Colonic mucosa (tissue), 4 donors: Measurements from ENCODE around the gene OR52D1. TPM values are rescaled to one million over a fixed set of nuclear protein-coding genes. Genes with fewer than 3 reads are reported as not detected.

Source experiments
- DNase-seq: peaks from one replicate; pipeline ENCODE4 v3.0.0-alpha.2; 2020
- H3K27ac ChIP-seq: fragments of 200-600 bp; one replicate; pipeline ENCODE4 v1.8.0; 2021
- H3K27me3 ChIP-seq: fragments of 200-600 bp; one replicate; pipeline ENCODE4 v1.8.0; 2021
- H3K36me3 ChIP-seq: fragments of 200-600 bp; one replicate; pipeline ENCODE4 v1.8.0; 2021
- H3K4me1 ChIP-seq: fragments of 200-600 bp; one replicate; pipeline ENCODE4 v1.8.0; 2021; ENCODE audit warnings: mild to moderate bottlenecking
- H3K4me3 ChIP-seq: fragments of 200-600 bp; one replicate; pipeline ENCODE4 v1.8.0; 2021
- H3K9ac ChIP-seq, 2 donors: one replicate each; pipeline ENCODE4 v1.7.0; 2013; ENCODE audit warnings: control low read depth in 2 of 2, low read depth in 2 of 2, low read length in 2 of 2
- H3K9me3 ChIP-seq: fragments of 200-600 bp; one replicate; pipeline ENCODE4 v1.8.0; 2021
- intact Hi-C: fragments of 100-400 bp; cut with DNase I; formaldehyde crosslinking; loops from one replicate; pipeline ENCODE4 v1.14.1; 2022
- total RNA-seq, 2 donors: library from RNA; stranded (reverse); fragmentation: NEBNext Ultra II Directional in 1 of 2; extraction: Animal tissue kit (Norgen Biotek cat#: 25700) in 1 of 2; gene quantifications; one replicate each; pipeline ENCODE4 v1.2.1, GENCODE V29; 2021
- TF ChIP-seq, protein P1 (sequence below): fragments of 200-600 bp; IDR thresholded peaks from one replicate; pipeline ENCODE4 v1.8.0; 2022; ENCODE audit warnings: antibody characterized with exemption, mild to moderate bottlenecking
- donor health status: healthy.
- donor health status: DM: no; HTN: no; CAD: no.
- donor health status: DM: no; HTN: no; CAD: no.

The OR52D1 gene
- total RNA-seq, 2 donors from 2014 or later = not detected

DNA sequence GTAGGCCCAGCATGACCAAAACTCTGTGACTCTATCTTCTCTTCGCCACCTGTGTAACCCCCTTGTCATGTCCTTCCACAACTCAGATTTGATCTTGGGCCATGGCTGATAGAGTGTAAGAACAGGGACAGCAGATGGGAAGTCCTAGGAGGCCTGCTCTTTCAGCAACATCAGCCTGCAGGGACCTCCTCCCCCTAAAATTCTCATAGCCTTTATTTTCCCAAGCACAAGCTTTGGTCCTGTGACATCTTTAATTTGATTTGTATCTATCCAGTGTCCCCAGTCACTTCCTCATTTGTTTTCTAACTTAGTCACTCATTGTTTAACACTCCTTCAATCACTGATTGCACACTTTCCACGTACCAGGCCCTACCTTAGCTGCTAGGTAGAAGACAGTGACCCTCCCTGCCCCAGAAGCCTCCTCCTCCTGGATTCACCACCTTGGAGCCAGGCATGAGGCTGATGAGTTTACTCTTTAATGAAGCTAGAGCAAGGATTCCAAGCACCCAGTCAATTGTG lies 16.0 kb downstream of the OR52D1 start:
- Histone ChIP-seq H3K27me3 (no peaks in the 10 kb centered on the region), H3K4me1 (no peaks in the 10 kb centered on the region), H3K4me3 (no peak overlapping the region), H3K9me3 (no peaks in the 10 kb centered on the region), H3K36me3 (no peaks in the 10 kb centered on the region), H3K27ac (no peak overlapping the region), H3K9ac (no peak overlapping the region)
- intact Hi-C loops = no loop called here
- TF ChIP-seq, protein P1, sequence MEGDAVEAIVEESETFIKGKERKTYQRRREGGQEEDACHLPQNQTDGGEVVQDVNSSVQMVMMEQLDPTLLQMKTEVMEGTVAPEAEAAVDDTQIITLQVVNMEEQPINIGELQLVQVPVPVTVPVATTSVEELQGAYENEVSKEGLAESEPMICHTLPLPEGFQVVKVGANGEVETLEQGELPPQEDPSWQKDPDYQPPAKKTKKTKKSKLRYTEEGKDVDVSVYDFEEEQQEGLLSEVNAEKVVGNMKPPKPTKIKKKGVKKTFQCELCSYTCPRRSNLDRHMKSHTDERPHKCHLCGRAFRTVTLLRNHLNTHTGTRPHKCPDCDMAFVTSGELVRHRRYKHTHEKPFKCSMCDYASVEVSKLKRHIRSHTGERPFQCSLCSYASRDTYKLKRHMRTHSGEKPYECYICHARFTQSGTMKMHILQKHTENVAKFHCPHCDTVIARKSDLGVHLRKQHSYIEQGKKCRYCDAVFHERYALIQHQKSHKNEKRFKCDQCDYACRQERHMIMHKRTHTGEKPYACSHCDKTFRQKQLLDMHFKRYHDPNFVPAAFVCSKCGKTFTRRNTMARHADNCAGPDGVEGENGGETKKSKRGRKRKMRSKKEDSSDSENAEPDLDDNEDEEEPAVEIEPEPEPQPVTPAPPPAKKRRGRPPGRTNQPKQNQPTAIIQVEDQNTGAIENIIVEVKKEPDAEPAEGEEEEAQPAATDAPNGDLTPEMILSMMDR = no peak
- DNase-seq = no peak

DNA sequence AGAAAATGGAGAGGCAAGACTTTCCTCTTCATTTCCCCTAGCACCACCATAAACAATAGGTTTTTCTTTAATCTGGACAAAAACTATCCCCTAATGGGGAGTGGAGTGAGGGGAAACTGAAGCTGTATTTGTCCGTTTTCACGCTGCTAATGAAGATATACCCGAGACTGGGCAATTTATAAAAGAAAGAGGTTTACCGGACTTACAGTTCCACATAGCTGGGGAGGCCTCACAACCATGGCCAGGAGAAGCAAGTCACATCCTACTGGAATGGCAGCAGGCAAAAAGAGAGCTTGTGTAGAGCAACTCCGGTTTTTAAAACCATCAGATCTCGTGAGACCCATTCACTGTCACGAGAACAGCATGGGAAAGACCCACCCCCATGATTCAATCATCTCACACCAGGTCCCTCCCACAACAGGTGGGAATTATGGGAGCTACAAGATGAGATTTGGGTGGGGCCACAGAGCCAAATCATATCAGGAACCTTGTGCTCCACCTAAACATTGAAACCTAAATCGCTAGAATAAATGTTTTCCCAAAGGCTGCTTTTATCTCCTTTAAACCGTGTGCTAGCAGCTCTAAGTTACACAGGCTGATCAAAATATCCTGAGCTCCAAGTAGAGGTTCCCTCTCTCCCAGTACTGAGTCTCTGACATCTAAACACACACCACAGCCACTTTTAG lies 17.0 kb downstream of the OR52D1 start:
- H3K27me3 ChIP-seq = no peaks in the 10 kb centered on the region
- intact Hi-C loops = no loop called here
- no peaks in the 10 kb centered on the region for H3K4me1 ChIP-seq
- no peaks in the 10 kb centered on the region for H3K9me3 ChIP-seq
- H3K4me3 ChIP-seq = no peak overlapping the region
- no peak for DNase-seq
- TF ChIP-seq, protein P1 = no peak
- no peaks in the 10 kb centered on the region for H3K36me3 ChIP-seq
- H3K9ac ChIP-seq = no peak overlapping the region
- H3K27ac ChIP-seq = no peak overlapping the region

DNA sequence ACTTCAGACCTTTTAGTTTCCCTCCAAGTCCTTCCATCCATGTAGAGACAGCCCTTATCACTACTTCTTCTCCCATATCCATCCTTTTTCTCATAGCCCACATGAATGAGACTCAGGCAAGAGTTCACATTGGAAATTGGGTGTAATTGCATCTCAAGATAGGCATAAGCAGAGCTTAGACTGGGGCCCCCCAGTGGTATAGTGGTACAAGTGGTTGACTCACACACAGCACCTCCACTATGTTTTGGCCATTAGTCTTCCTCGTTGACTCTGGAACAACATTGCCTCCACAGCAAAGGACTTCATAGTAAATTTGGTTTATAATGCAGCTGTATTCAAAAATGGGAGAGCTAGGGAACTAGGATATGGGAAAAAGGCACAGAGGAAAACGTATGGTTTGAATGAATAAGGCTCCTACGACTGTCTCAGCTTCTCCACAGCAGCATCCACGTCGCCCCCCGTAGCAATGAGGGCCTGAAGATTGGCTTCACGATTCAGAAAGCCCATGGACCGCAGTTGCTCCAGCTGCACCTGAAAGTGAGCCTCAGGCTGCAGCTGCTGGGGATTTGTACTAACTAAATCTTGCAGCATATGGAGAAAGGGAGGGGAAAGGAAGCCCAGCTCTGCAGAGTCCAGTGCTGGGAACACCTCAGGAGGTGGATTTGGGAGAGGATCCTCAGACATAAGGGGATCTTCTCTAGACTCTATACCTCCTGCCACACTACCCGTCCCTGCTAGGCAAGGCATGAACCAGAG lies 18.9 kb downstream of the OR52D1 start:
- H3K27ac ChIP-seq = no peak overlapping the region
- intact Hi-C loops = no loop called here

DNA sequence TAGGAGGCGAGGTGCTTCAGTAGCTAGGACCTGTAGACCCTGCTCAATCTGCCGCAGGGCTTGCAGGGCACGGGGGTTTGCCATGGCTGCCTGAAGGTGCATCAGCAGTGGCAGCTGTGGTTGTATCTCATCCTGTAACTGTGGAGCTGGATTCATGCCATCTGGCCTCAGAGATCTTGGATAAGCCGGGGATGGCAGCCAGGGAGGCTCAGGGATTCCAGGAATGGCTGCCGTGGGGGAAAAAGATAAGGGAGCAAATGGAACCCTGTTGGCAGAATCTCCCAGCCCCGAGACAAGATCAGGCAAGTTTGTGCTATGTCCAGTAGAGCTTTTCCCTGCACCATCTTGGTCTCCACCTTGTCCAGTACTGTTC lies 19.4 kb downstream of the OR52D1 start:
- TF ChIP-seq, protein P1 = no peak
- Histone ChIP-seq H3K27ac (no peak overlapping the region), H3K9me3 (no peaks in the 10 kb centered on the region), H3K4me1 (no peaks in the 10 kb centered on the region), H3K27me3 (no peaks in the 10 kb centered on the region), H3K9ac (no peak overlapping the region), H3K4me3 (no peak overlapping the region), H3K36me3 (no peaks in the 10 kb centered on the region)
- intact Hi-C loops = no loop called here
- DNase-seq = no peak

More for the DNA sequence above, 18.9 kb downstream of the OR52D1 start:
- no peaks in the 10 kb centered on the region for H3K4me1 ChIP-seq
- no peak overlapping the region for H3K9ac ChIP-seq
- H3K27me3 ChIP-seq = no peaks in the 10 kb centered on the region
- TF ChIP-seq, protein P1 = no peak
- no peak for DNase-seq
- H3K36me3 ChIP-seq = no peaks in the 10 kb centered on the region
- no peaks in the 10 kb centered on the region for H3K9me3 ChIP-seq
- H3K4me3 ChIP-seq = no peak overlapping the region

DNA sequence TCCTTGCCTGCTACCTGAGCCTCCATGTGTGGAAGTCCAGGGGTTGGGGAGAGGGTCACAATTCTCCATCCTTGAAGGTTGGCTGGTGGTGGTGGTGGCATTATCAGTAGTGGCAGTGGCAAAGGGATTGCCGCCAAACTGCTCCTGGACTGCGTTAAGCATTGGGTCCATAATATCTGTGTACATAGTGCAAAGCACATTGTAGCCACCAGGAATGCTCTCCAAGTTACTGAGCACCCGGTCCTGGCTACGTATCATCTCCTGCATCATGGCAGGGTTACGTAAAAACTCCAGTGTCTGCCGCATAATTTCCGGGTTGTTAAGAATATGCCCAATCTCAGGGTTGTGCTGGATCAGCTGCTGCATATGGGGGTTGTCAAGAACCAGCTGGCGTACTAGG lies 20.1 kb downstream of the OR52D1 start:
- H3K9ac ChIP-seq = no peak overlapping the region
- H3K4me1 ChIP-seq = no peaks in the 10 kb centered on the region
- no peak for DNase-seq
- intact Hi-C loops = no loop called here
- no peaks in the 10 kb centered on the region for H3K9me3 ChIP-seq
- H3K36me3 ChIP-seq = no peaks in the 10 kb centered on the region
- H3K27ac ChIP-seq = no peak overlapping the region
- TF ChIP-seq, protein P1 = no peak
- no peaks in the 10 kb centered on the region for H3K27me3 ChIP-seq
- H3K4me3 ChIP-seq = no peak overlapping the region
